Measurements from ENCODE around the gene RNF17. TPM values are rescaled to one million over a fixed set of nuclear protein-coding genes. Genes with fewer than 3 reads are reported as not detected.

The RNF17 gene
- total RNA-seq, 1 donor from 2014 or later, result not detected

- H3K27ac Mint-ChIP-seq, result no peak overlapping the region
- no peak for TF ChIP-seq CTCF (IDR thresholded peaks at IDR 0.05)
- H3K4me1 Mint-ChIP-seq, result peaks cover 8% of the 10 kb centered on the region
- no peak overlapping the region for H3K4me3 Mint-ChIP-seq
- ChIA-PET POLR2A (no interaction called here), CTCF (no interaction called here)
- intact Hi-C loops (cut with micrococcal nuclease), result no loop called here
- ATAC-seq (ENCODE audit: low read depth) (no peak), DNase-seq (no peak)
- no peaks in the 10 kb centered on the region for H3K9me3 Mint-ChIP-seq
- H3K27me3 Mint-ChIP-seq, result peaks cover 20% of the 10 kb centered on the region
- no peaks in the 10 kb centered on the region for H3K36me3 Mint-ChIP-seq (ENCODE audit: low read depth)
Measured at GRCh38 chr13:24741791-24742190, 22.2 kb upstream of the RNF17 start.

GRCh38 chr13:24742294-24742693 is 21.7 kb upstream of the RNF17 start:
- no peak for DNase-seq
- Mint-ChIP-seq H3K27ac (no peak overlapping the region), H3K4me1 (peaks cover 13% of the 10 kb centered on the region), H3K4me3 (no peak overlapping the region), H3K27me3 (peaks cover 24% of the 10 kb centered on the region), H3K9me3 (no peaks in the 10 kb centered on the region), H3K36me3 (ENCODE audit: low read depth) (no peaks in the 10 kb centered on the region)
- intact Hi-C loops (cut with micrococcal nuclease), result no loop called here
- no peak for ATAC-seq (ENCODE audit: low read depth)
- CTCF ChIA-PET, result no interaction called here
- TF ChIP-seq CTCF (IDR thresholded peaks at IDR 0.05), result no peak
- POLR2A ChIA-PET, result no interaction called here

- no peak for TF ChIP-seq CTCF (IDR thresholded peaks at IDR 0.05)
- Mint-ChIP-seq H3K4me3 (no peak overlapping the region), H3K27me3 (peaks cover 27% of the 10 kb centered on the region), H3K9me3 (no peaks in the 10 kb centered on the region), H3K4me1 (peaks cover 17% of the 10 kb centered on the region), H3K36me3 (ENCODE audit: low read depth) (no peaks in the 10 kb centered on the region), H3K27ac (no peak overlapping the region)
- CTCF ChIA-PET, result no interaction called here
- intact Hi-C loops (cut with micrococcal nuclease), result no loop called here
- no peak for DNase-seq
- POLR2A ChIA-PET, result no interaction called here
- ATAC-seq (ENCODE audit: low read depth), result no peak
Measured at GRCh38 chr13:24742977-24743376, 21.0 kb upstream of the RNF17 start.

- POLR2A ChIA-PET, result no interaction called here
- peaks cover 18% of the 10 kb centered on the region for H3K4me1 Mint-ChIP-seq
- CTCF ChIA-PET, result no interaction called here
Measured at GRCh38 chr13:24744247-24744646, 19.7 kb upstream of the RNF17 start.

GRCh38 chr13:24745516-24745860 is 18.5 kb upstream of the RNF17 start:
- H3K27me3 Mint-ChIP-seq, result peaks cover 36% of the 10 kb centered on the region
- ATAC-seq (ENCODE audit: low read depth) (no peak), DNase-seq (no peak)
- TF ChIP-seq CTCF (IDR thresholded peaks at IDR 0.05), result no peak
- no peaks in the 10 kb centered on the region for H3K9me3 Mint-ChIP-seq
- no peak overlapping the region for H3K27ac Mint-ChIP-seq
- ChIA-PET POLR2A (no interaction called here), CTCF (no interaction called here)
- peaks cover 18% of the 10 kb centered on the region for H3K4me1 Mint-ChIP-seq
- intact Hi-C loops (cut with micrococcal nuclease), result no loop called here
- H3K36me3 Mint-ChIP-seq (ENCODE audit: low read depth), result no peaks in the 10 kb centered on the region
- H3K4me3 Mint-ChIP-seq, result no peak overlapping the region

More at GRCh38 chr13:24744247-24744646, 19.7 kb upstream of the RNF17 start:
- Mint-ChIP-seq H3K27me3 (peaks cover 33% of the 10 kb centered on the region), H3K9me3 (no peaks in the 10 kb centered on the region), H3K27ac (no peak overlapping the region), H3K4me3 (no peak overlapping the region), H3K36me3 (ENCODE audit: low read depth) (no peaks in the 10 kb centered on the region)
- no peak for ATAC-seq (ENCODE audit: low read depth)
- DNase-seq, result no peak
- intact Hi-C loops (cut with micrococcal nuclease), result no loop called here
- no peak for TF ChIP-seq CTCF (IDR thresholded peaks at IDR 0.05)
